HG02943 (cell line): ENCODE results near the gene ZC3H11A.
"Not testable (repeated sequence)": the region's sequence is repeated elsewhere in the genome, so short reads cannot be mapped to it uniquely, and the experiment has no call there.

Source experiments
- ATAC-seq: cut with Tn5 transposase; IDR thresholded peaks from one replicate; pipeline ENCODE4 v1.9.1; 2021; ENCODE audit warnings: mild to moderate bottlenecking, low read depth, moderate library complexity; ENCODE audit not compliant: unreplicated experiment

Gene ZC3H11A

DNA sequence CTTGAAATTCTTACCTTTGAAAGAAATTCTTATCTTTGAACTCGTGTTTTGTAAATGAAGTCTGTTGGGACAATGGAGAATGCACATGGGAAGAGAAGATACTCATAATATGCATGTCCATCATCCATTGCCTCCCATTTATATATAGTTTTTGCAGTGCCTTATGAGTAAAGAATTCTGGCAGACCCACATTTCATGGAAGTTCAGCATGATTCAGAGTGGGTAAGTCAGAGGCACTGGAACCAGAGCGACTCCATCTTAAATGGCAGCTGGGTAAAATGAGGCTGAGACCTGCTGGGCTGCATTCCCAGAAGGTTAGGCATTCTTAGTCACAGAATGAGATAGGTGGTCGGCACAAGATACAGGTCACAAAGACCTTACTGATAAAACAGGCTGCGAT is 16.6 kb upstream of the ZC3H11A start:
- no peak for ATAC-seq

DNA sequence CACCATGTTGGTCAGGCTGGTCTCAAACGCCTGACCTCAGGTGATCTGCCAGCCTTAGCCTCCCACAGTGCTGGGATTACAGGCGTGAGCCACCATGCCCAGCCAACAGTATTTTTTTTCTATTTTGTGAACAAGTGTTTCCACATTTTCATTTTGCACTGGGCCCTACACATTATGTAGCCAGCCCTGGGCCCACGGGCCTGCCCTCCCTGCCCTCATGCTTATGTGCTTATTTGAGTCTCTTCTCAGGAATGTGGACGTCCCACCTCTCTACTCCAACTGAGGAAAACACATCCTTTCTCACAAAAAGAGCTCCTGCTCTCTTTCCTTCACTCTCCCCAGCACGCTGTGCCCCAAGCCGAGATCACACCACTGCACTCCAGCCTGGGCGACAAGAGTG is 13.5 kb upstream of the ZC3H11A start:
- ATAC-seq: no peak

DNA sequence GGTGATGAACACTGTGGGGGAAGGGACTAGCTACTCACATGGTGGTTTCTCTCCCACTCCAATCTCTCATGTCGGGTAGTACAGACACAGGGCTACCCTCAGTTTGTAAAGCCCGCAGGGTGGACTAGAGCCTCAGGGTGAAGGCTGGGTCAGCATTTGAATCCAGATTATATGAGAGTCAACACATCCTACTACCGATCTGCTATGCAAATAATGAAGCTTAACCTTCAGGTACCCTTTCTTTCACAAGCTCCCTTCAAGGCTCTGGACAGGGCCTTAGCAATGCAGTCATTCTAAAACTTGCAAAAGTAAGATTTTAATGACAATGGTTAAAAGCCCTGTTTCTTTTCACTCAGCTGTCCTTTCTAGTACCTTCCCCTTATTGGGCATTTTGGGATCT is 5.5 kb upstream of the ZC3H11A start:
- ATAC-seq: no peak

DNA sequence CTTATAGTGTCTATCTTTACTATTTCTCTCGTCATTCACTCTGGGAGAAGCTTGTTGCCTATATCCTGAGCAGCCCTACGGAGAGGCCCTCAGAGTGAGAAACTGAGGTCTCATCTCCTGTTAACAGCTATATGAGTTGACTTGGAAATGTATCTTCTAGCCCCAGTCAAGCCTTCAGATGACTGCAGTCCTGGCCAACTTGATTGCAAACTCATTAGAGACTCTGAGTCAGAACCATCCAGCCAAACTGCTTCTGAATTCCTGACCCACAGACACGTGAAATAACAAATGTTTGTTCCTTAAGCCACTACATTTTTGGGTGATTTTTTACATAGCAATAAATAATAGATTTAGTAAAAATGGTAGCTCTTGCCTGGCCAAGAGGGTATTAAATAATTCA is 3.9 kb upstream of the ZC3H11A start:
- no peak for ATAC-seq

DNA sequence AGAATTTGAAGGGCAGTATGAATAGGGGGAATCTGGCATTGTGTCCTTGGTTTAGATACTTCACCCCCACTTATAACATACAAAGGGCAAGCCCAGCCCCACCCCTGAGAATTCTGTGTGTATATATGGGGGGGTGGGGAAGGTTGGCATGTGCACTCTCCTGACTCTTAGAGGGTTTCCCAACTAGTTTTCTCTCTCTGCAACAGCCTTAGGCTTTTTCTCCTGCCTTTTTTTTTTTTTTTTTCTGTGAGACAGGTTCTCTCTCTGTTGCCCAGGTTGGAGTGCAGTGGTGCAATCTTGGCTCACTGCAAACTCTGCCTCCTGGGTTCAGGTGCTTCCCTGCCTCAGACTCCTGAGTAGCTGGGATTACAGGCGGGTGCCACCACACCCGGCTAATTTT is 2.9 kb upstream of the ZC3H11A start:
- no peak for ATAC-seq

DNA sequence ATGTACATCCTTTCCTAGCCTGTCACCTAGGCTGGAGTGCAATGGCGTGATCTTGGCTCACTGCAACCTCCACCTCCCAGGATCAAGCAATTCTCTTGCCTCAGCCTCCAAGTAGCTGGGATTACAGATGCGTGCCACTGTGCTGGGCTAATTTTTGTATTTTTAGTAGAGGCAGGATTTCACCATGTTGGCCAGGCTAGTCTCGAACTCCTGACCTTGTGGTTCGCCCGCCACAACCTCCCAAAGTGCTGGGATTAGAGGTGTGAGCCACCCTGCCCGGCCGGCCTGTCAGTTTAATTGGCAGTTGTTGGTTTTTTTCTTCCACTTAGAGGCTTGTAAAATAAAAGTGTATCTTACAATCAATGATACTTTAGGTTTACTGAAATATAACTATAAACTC is 1.9 kb upstream of the ZC3H11A start:
- not testable (repeated sequence) for ATAC-seq

DNA sequence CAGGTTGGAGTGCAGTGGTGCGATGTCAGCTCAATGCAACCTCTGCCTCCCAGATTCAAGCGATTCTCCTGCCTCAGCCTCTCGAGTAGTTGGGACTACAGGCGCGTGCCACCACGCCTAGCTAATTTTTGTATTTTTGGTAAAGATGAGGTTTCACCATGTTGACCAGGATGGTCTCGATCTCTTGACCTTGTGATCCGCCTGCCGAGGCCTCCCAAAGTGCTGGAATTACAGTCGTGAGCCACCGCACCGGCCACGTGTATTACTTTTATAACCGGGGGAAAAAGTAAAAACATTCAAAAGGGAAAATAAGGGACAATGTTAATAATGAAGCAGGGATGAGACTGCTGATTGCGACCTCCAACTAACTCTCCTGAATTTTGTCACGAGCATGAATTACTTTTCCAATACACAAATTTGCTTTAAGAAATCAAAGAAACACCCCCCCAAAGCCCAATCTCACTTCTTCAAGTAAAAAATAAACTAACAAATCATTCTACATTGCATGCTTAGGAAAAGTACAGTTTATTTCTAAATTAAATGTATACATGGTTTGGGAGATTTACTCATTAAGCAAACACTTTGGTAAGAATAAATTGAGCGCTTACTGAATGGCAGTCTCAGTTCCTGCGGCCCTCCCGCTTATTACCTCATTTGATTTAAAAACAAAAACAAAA is 521 bp upstream of the ZC3H11A start:
- no peak for ATAC-seq

DNA sequence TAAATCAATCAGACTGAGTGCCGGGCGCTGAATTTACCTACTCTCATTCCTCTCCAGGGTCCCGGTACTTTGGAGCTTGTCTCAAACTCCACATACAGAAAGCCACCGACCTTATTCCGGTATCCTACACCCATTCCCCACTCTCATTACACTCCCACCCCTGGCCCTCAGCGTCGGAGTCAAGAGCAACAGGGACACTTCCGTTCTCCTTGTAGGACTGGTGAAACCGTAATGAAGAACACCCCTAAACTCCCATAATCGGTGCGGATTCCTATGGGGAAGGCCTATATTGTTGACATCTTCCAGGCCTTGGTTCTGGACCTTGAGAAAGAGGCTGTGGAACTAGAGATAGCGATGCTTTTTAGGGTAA is 798 bp downstream of the ZC3H11A start:
- ATAC-seq: peak; percentile 22

DNA sequence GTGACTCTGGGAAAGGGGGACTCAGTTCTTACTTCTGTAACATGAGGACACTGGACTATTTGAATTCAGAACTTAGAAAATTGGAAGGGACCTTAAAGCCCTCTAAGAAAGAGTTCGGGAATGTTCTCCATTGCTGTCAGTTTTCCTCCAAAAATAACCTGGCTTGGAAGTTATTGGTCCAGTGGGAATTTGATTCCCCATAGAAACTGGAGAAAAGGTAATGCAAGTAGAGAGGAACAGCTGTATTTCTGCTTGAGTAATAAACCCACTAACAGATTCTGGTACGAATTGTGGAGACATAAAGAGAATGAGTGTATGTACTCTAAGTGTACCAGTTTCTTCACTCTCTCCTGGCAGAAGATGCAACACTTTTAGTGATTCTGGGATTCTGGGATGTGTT is 1.8 kb downstream of the ZC3H11A start:
- no peak for ATAC-seq

DNA sequence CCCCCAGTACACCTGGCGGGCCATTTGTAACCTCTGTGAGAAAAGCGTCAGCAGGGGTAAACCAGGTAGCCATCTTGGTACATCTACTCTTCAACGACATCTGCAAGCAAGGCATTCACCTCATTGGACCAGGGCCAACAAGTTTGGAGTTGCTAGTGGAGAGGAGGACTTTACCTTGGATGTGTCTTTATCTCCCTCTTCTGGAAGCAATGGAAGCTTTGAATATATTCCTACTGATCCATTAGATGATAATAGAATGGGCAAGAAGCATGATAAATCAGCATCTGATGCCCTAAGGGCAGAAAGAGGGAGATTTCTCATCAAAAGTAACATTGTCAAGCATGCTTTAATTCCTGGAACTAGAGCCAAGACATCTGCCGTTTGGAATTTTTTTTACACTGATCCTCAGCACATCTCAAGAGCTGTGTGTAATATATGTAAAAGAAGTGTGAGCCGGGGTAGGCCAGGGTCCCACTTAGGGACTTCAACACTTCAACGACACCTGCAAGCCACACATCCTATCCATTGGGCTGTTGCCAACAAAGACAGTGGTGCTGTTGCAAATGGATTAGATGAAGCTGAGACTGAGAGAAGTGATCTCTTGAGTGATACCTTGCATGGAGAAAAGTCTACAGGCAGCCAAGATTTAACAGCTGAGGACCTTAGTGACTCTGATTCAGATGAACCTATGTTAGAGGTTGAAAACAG is 2.7 kb downstream of the ZC3H11A start:
- ATAC-seq: no peak

DNA sequence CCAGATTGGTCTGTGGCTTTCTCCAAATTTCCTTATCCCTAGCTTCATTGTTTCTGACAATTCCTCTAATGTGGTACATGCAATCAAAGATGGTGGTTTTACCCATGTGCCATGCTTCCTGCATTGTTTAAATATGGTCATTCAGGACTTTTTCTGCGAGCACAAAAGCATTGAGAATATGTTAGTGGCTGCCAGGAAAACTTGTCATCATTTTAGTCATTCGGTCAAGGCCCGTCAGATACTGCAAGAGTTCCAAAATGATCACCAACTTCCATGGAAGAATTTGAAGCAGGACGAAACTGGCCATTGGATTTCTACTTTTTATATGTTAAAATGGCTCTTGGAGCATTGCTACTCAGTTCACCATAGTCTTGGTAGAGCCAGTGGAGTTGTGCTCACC is 3.7 kb downstream of the ZC3H11A start:
- no peak for ATAC-seq

DNA sequence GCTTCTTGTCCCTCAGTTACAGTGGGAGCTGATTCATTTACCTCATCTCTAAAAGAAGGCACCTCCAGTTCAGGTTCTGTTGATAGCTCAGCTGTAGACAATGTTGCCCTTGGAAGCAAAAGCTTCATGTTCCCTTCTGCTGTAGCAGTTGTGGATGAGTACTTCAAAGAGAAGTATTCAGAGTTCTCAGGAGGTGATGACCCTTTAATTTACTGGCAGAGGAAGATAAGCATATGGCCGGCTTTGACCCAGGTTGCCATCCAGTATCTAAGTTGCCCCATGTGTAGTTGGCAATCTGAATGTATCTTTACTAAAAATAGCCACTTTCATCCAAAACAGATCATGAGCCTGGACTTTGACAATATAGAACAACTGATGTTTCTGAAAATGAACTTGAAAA is 4.5 kb downstream of the ZC3H11A start:
- ATAC-seq: no peak

DNA sequence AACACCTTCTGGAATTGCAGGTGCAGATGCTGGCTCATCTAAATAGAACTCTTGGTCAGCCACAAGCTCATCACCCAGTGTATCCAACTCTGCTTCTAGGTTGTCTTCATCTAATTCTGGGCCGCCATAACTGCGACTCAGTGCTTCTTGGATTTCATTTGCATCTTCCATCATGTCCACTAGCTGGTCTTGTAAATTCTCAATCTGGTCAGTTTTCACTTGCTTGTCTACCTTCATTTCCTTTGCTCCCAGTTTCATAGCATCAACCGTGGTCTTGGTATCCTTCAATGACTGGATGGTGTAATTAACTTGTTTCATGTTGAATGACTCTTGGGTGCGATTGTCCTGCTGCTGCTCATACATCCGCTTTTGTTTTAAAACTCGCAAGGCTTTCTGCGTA is 10.3 kb downstream of the ZC3H11A start:
- no peak for ATAC-seq

DNA sequence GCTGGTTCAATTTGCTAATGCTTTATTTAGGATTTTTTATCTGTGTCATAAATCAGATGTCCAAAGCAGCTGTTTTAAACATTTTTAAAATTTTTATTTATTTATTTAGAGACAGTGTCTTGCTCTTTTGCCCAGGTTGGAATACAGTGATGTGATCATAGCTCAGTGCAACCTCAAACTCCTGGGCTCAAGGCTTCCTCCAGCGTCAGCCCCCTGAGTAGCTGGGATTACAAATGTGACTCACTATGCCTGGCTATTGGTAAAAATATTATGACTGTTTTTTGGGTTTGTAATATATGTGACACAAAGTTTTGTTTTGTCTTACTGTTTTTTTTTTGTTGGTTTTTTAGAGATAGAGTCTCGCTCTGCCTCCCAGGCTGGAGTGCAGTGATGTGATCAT is 11.8 kb downstream of the ZC3H11A start:
- ATAC-seq: no peak

DNA sequence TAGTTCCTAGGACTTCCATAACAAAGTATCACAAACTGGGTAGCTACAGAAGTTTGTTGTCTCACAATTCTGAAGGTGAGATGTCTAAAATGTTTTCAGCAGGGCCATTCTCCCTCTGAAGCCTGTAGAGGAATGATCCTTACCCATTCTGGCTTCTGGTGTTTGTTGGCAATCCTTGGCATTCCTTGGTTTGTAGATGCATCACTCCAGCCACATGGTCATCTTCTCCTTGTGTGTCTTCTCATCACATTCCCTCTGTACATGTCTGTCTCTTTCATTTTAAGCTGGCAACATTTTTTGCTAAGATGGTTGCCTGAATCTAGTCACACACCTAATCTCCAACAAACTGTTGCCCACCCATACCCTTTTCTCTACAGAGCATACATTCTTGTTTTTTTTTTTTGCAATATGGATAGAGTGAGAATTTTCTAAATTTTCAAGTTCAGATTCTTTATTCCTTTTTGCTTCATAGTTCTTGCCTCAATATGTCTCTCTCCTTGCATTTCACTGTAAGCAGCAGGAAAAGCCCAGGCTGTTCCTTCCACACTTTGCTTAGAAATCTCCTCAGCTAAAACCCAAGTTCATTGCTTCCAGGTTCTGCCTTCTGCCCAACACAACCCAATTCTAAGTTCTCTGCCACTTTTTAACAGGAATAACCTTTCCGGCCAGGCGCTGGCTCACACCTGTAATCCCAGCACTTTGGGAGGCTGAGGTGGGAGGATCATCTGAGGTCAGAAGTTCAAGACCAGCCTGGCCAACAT is 18.3 kb downstream of the ZC3H11A start:
- no peak for ATAC-seq

DNA sequence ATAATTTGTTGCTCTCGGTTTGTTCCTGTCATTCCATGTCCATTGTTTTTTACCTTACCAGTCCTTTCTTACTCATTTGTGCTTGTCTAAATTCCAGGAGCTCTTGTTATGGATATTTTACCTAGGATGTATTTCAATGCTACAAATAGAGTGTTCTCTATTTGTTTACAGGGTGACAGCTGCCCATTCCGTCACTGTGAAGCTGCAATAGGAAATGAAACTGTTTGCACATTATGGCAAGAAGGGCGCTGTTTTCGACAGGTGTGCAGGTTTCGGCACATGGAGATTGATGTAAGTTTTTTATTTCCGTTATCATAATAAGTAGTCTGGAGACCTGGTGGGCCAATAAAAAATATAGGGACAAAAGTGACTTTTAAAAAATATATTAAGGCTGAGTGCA is 23.0 kb downstream of the ZC3H11A start:
- ATAC-seq: no peak

DNA sequence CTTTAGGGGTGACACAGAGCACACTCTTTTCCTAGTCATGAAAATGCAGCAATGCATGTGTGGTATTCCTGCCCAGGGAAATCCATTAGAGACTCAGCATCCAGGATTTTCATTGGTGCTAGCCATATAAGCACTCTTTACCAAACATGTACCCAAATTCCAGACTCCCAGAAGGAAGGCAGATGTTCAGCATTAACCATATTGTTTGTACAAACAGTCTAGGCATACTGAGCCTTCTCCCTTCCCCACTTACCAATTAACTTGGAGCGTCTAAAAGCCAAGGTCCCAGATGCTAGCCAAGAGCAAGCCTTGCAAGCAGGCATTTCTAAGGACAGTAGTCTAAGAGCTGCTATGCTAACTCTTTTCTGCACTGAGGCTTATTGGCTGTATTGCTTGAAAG is 27.9 kb downstream of the ZC3H11A start:
- ATAC-seq: no peak

DNA sequence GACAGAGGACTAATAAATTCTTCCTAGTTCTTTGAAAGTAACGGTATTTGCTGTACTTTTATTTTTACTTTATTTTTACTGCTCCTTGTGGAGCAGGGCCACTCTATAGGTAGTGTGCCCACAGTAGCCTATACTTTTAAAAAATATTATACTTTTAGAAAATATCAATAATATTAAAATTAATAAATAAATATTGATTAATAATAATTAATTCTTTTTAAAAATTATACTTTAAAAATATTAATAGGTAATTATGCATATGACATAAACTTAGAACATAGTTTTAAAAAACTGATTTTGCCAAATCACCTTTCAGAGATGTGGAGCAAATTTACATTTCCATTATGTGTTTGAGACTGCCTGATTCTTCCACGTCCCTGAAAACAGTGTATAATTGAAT is 30.8 kb downstream of the ZC3H11A start:
- no peak for ATAC-seq

DNA sequence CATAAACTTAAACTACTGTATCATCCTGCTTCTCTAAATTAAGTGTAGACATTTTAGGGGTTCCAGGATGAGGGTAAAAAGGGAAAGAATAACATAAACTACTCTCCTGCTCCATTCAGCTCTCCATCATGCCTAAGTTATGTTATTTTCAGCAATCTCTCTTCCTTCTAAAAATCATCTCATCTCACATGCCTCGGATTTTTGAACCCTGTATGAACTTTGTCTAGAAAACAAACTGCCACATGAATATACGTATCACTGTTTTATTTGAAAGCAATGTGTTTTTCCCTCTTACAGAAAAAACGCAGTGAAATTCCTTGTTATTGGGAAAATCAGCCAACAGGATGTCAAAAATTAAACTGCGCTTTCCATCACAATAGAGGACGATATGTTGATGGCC is 32.6 kb downstream of the ZC3H11A start:
- no peak for ATAC-seq

DNA sequence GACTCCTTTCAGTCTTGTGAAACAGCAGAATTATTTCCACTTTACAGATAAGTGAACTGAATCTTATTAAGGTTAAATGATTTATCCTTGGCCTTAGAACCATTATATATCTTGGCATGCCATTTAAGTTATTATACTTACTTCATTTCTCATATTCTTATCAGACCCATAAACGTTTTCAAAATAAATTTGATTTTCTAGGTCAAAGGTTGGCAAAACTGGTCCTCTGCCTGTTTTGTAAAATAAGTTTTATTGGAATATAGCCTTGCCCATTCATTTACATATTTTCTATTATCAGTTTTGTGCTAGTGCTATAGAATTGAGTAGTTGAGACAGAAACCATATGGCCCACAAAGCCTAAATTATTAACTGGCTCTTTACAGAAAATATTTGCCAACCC is 33.1 kb downstream of the ZC3H11A start:
- ATAC-seq: no peak

DNA sequence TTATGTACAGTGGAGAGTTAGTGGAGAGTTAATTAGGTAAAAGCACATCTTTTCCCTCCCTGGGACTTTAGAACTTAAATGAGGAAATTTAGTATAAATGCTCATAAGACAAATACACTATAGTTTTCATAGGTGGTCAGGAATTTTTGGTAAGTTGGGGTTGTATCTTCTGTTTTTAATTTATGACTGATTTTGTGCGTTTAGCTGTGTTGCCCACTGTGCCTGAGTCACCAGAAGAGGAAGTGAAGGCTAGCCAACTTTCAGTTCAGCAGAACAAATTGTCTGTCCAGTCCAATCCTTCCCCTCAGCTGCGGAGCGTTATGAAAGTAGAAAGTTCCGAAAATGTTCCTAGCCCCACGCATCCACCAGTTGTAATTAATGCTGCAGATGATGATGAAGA is 33.8 kb downstream of the ZC3H11A start:
- ATAC-seq: not testable (repeated sequence)

DNA sequence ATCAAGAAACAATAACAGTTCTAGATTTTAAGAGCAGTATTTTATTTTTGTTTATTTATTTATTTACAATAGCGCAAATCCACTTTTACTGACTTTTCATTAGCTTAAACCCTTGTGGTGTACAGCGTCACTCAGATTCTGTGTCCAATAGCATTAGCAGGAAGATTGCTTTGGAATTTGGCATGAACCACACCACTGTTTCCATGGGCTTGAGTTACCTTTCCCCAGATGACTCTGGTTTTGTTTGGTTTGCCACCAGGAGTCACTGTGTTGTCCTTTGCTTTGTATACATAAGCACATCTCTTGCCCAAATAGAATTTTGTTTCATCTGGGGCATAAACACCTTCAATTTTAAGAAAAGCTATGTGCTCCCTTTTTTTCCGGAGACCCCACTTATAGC is 40.1 kb downstream of the ZC3H11A start:
- no peak for ATAC-seq
